Germinal center (tissue), 1 donor: ENCODE measurements around the gene LMX1B.
A peak's percentile ranks its signal among the peaks of the same experiment; 100 is the strongest.

Experiments used
- DNase-seq: peaks from one replicate; pipeline ENCODE4 v3.0.0; 2012; ENCODE audit warnings: mixed read lengths, low spot score

Gene LMX1B

DNA sequence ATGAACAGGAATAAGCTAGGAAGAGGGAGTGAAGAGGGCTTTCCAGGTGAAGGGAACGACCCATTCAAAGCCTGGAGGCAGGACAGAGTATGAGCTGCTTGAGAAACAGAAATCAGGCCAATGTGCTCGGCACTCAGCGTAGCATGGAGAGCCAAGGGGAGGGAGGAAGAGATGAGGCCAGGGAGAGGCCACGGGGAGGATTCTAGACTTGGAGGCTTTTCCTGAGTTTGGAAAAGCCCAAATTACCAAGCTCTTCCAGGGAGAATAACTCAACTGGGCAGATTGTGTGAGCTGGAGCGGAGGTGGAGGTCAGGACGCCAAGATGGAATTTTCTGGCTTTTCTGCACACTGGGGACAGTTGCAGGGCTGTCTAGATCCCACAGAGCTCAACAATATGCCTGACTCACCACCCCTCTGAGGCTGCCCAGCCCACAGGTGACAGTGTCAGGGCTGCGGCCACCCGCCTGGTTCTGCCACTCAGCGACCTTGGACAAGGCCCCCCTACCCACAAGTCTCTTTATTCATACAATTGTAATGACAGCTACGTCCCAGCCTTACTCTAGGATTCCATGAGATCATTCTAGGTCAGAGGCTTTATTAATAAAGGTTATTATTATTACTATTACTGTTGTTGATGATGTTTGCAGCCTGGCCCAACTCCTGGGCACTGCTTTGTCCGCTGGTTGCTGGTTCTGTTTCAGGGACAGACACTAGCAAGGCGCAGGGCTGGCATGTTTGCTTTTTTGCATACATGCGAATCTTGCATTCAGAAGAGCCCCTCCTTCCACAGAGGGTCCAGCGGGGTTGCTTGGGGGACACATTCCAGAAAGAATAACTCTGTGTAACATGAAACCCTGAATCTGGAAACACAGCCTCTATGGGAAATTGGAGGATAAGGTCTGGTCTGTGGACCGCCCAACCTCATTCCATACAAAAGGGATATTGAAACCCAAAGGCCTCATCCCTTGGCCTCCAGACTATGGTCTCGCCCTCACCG is 9.4 kb upstream of the LMX1B start:
- no peak for DNase-seq

DNA sequence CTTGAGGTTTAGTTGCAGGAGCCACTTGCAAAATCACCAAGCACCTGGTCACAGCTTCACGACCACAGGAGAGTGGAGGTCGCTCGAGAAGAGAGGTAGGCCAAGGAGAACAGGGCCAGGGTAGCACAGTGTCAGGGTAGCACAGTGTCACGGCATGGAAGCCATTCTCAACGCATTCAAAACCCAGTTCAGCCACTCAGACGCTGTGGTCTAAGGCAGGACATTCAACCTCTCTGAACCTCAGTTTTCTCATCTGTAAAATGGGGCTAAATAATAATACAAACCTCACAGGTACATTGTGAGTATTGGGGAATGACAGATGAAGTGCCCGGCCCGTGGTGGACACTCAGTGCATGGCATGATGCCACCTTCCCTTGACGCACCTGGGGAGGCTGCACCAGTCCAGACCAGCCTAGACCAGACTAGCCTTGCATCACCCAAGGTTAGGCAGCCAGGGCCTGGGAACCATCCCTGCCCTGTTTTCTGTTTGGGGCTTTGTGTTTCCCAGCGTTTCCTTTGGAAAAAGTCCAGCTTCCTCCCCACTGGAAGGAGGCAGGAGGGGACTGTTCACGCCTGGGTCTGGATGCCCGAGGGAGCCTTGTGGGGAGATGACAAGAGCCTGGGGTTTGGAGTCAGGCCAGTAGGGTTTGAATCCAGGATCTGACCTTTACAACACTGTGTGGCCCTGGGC is 7.8 kb upstream of the LMX1B start:
- no peak for DNase-seq

DNA sequence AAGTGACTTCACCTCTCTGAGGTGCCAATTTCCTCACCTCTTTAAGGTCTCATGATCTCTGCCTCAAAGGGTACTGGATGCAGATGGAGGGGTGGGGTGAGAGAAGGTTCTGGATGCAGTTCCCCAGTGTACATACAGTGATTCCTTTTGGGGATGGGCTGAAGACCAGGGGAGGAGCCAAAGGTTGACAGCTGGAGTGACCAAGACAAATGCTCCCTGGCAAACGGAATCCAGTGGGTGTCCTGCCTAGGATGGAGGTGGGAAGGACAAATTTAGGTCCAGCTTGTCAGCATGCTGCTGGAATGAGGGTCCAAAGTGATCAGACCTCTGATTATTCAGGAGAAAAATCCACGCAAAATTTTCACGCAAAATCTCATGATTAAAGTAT is 7.3 kb upstream of the LMX1B start:
- no peak for DNase-seq

- DNase-seq = no peak
These were observed 6.6 kb upstream of the LMX1B start for GRCh38 chr9:126607086-126607485.

DNA sequence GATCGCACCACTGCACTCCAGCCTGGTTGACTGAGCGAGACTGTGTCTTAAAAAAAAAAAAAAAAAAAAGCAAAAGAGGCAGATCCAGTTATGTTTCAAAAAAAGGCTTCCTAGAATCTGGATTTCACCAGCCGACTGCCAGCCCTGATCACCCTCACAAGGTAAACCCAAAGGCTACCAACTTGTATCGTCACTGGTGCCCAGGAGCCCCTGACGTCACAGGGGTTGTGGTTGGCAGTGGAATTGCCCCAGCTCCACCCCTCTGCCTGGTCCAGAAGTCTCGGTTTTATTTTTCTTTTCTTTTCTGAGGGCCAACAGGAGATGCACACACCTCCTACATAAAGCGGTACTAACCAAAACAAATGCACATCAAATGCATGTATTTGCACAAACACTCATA is 6.0 kb upstream of the LMX1B start:
- DNase-seq = no peak

- no peak for DNase-seq
These were observed 5.2 kb upstream of the LMX1B start for GRCh38 chr9:126608551-126608950.

- no peak for DNase-seq
These were observed 4.5 kb upstream of the LMX1B start for GRCh38 chr9:126609191-126609590.

- no peak for DNase-seq
These were observed 3.9 kb upstream of the LMX1B start for GRCh38 chr9:126609711-126610388.

GRCh38 chr9:126611193-126611591 is 2.5 kb upstream of the LMX1B start:
- no peak for DNase-seq

DNA sequence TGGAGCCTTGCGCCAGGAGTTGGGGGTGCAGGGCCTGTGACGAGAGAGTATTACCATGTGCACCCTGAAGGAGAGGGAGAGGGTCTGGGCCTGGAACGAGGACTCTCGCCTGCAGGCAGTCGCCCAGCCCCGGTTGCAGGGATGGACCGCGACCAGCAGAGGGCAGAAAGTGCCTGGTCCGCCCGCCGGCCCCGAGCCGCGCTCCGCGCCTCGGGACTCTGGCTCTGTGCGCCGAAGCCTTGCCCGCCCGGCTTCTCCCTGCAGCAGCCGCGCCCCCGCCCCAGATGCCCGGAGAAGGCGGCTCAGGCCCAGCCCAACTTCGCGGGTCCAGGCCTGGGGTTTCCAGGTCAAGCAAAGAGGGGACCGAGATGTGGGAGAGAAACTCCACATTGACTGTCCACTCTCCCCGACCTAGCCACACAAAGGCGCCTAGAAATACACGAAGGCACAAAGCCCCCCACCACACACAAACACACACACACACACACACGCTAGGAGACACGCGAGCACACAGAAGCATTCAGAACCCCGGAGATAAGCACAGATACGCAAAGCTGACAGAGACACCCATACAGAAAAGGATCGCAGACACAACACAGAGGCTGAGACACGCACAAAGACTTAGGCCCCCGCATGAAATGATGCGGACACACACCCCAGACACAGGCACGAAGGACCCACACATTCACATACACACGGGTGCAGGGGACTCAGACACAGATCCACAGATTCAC is 2.0 kb upstream of the LMX1B start:
- DNase-seq = peak; percentile 79

DNA sequence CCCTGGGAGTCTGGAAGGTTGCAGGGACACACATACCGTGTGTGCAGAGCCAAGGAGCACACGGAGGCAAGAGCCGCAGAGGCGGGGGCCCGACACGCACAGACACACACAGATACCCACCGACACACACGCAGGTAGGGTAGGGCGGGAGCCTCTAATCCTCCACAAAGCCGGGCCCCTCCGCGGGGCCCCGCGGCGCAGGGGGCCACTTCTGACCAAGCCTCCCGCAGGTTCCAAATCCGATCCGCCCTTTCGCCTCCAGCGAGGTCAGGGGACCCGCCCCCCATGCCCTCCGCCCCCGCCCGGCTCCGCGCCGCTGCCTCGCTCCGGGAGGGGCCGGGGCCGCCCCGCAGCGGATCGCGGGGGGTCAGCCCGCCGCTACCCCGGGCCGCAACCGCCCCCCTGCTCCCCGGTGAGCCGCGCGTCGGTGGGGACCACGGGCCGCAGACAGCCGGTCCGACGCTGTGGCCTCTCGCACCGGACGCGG is 1.4 kb upstream of the LMX1B start:
- no peak for DNase-seq

DNA sequence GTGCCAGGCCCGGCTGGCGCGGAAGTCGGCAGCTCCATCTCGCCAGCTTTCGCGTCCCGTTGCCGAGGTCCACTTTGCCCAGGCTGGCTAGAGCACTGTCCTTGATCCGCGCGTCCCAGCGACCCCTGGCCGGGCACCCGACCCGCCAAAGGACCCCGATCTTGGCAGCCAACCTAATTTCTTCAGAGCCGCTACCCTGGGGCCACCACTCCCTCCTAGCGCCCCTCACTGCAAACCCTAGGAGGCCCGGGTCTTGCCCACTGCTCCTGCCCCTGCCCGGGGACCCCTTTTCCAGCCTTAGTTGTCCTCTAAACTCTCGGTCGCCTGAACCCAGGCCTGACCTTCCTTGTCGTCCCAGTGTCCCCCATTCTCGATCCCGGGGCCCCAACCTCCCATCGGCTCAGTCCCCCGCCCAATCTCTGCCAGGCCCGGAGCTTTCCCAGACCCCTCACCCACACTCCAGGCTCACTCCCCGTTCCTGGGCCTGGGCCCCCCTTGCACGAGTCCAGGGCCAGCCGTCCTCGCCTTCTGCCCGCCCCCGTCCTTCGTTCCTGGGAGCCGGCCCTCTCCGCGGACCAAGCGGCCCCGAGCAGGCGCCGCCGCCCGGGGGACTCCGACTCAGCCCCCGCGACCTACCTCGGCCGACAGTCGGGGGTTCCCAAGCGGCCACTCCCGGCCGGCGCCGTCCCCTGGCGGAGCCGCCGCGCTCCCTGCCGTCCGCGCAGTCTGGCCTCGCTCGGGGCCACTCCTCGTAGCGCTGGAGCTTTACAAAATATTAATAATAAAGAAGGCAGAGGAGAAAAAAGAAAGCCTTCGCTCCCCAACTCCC is 701 bp upstream of the LMX1B start:
- DNase-seq = no peak

GRCh38 chr9:126614088-126614454 is 343 bp downstream of the LMX1B start:
- no peak for DNase-seq

- DNase-seq = no peak
These were observed 922 bp downstream of the LMX1B start for GRCh38 chr9:126614455-126615244.

GRCh38 chr9:126615245-126615790 is 1.6 kb downstream of the LMX1B start:
- peak; percentile 39 for DNase-seq

DNA sequence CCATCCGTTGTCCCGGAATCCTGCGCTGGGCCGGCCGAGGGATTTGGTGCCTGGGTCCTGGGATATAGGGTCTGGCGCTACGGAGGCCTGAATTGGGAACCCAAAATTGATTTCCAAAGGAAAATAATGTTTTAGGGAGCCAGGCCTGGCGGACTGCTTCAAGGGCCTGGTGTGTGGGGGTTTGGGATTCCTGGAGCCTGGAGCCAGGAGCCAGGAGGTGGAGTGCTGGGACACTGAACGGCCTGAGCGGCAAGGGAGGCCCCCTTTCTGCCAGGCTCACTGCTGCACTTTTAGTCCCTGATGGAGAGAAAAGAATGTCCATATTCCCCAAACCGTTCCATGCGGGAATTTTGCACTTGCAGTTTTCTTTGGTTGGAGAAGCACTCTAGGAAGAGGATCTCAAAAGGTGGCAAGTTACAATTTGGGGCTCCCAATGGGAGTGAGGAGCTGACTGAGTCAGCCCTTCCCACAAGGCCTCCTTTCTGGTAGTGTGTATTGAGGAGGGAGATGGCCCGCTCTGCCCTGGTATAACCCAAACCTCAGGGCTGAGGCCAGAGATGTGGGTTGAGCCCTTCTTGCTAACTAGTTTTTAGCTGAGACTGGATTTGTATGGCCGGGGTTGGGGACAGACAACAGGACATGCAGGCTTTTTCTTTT is 2.2 kb downstream of the LMX1B start:
- no peak for DNase-seq

DNA sequence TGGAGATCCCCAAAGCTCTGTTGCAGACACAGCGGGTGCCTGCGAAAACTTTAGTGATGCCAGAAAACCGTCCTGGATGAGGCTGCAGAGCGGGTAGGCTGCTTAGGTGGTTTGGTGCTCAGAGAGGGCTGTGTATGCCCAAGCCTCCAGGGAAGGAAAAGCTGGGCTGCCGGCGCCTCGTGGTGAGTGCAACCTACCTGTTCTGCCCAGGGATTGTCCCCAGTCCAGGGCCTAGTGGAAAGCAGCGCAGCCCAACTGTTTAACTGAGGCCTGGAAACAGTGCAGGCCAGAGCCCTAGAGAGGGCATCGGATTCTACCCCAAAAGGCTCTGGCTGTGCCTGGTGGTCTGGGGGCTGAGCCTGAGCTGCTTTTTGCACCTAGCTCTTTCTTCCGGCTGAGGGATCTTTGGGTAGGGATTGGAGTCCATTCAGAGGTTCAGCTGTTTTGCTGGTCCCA is 2.8 kb downstream of the LMX1B start:
- no peak for DNase-seq

- no peak for DNase-seq
These were observed 3.5 kb downstream of the LMX1B start for GRCh38 chr9:126617003-126617822.
